Ishikawa (cell line): Measurements from ENCODE around the gene CNTNAP4.

Experiments used
- CEBPB ChIP-seq: IDR thresholded peaks from 2 replicates; pipeline ENCODE4 v1.6.1; 2012
- CREB1 ChIP-seq: IDR thresholded peaks from 2 replicates; pipeline ENCODE4 v1.6.1; 2012; ENCODE audit warnings: low read depth
- EGR1 ChIP-seq: IDR thresholded peaks from 2 replicates; pipeline ENCODE4 v1.6.1; 2012
- EP300 ChIP-seq: IDR thresholded peaks from 2 replicates; pipeline ENCODE4 v1.6.1; 2012; ENCODE audit warnings: borderline replicate concordance
- FOXM1 ChIP-seq: IDR thresholded peaks from 2 replicates; pipeline ENCODE4 v1.6.1; 2012; ENCODE audit warnings: low read depth, borderline replicate concordance
- NFIC ChIP-seq: IDR thresholded peaks from 2 replicates; pipeline ENCODE4 v1.6.1; 2012
- RAD21 ChIP-seq: IDR thresholded peaks from 2 replicates; pipeline ENCODE4 v1.6.1; 2012; ENCODE audit warnings: low read depth
- TAF1 ChIP-seq: IDR thresholded peaks from 2 replicates; pipeline ENCODE4 v1.6.1; 2012; ENCODE audit warnings: low read depth, mild to moderate bottlenecking
- TCF12 ChIP-seq: IDR thresholded peaks from 2 replicates; pipeline ENCODE4 v1.6.1; 2012; ENCODE audit warnings: low read depth
- TEAD4 ChIP-seq: IDR thresholded peaks from 2 replicates; pipeline ENCODE4 v1.6.1; 2012
- YY1 ChIP-seq: IDR thresholded peaks from 2 replicates; pipeline ENCODE4 v1.6.1; 2012; ENCODE audit warnings: low read depth
- ZBTB7A ChIP-seq: IDR thresholded peaks from 2 replicates; pipeline ENCODE4 v1.6.1; 2012; ENCODE audit warnings: low read depth
- TF ChIP-seq, protein P1 (sequence below): IDR thresholded peaks from 2 replicates; pipeline ENCODE4 v1.6.1; 2012
- TF ChIP-seq, protein P2 (sequence below): IDR thresholded peaks from 2 replicates; pipeline ENCODE4 v1.6.1; 2012; ENCODE audit warnings: low read depth, mild to moderate bottlenecking
- TF ChIP-seq, protein P3 (sequence below): IDR thresholded peaks from 2 replicates; pipeline ENCODE4 v1.6.1; 2012

CNTNAP4 gene

DNA sequence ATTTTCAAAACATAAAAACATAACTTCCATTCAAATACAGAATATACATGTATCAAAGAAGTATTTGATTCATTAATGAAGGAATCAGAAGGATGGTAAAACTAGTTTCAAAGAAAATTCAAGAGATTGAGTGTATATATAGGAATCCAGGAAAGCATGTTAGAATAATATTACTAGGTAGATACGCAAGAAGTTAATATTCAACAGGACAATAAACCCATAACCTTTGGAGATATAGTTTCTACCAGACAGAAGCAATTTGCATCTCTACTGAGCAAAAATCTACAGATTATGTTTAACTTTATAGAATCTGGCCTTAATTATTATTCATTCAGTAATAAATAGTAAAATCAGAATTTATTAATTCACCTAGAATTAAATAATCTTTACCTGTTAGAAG, 166.8 kb downstream of the CNTNAP4 start:
- TF ChIP-seq TCF12, result no peak
- no peak for TF ChIP-seq CREB1
- no peak for TF ChIP-seq EGR1
- no peak for TF ChIP-seq RAD21
- TF ChIP-seq CEBPB, result no peak
- TF ChIP-seq FOXM1, result no peak
- no peak for TF ChIP-seq TAF1
- no peak for TF ChIP-seq EP300

DNA sequence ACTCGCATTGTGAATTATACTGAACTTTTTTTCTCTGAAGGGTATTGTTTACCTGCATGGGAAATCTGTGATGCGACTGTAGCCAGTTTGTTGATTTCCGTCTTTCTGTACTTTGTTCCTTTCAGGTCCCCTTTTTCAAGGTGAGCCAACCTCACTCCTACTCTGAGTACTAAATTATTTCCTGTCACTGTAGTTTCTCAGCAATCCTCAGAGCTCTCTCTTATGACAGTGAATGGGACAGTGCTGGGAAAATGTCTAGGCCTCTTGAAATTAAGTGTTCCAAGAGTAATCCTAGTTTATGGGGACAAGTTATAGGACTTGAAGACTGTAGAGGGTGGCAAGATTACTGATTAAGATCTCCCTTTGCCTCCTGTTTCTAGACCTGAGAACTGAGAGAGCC, 167.6 kb downstream of the CNTNAP4 start:
- no peak for TF ChIP-seq FOXM1
- TF ChIP-seq TEAD4, result no peak
- TF ChIP-seq, protein P1, sequence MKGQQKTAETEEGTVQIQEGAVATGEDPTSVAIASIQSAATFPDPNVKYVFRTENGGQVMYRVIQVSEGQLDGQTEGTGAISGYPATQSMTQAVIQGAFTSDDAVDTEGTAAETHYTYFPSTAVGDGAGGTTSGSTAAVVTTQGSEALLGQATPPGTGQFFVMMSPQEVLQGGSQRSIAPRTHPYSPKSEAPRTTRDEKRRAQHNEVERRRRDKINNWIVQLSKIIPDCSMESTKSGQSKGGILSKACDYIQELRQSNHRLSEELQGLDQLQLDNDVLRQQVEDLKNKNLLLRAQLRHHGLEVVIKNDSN, result no peak
- TF ChIP-seq, protein P2, sequence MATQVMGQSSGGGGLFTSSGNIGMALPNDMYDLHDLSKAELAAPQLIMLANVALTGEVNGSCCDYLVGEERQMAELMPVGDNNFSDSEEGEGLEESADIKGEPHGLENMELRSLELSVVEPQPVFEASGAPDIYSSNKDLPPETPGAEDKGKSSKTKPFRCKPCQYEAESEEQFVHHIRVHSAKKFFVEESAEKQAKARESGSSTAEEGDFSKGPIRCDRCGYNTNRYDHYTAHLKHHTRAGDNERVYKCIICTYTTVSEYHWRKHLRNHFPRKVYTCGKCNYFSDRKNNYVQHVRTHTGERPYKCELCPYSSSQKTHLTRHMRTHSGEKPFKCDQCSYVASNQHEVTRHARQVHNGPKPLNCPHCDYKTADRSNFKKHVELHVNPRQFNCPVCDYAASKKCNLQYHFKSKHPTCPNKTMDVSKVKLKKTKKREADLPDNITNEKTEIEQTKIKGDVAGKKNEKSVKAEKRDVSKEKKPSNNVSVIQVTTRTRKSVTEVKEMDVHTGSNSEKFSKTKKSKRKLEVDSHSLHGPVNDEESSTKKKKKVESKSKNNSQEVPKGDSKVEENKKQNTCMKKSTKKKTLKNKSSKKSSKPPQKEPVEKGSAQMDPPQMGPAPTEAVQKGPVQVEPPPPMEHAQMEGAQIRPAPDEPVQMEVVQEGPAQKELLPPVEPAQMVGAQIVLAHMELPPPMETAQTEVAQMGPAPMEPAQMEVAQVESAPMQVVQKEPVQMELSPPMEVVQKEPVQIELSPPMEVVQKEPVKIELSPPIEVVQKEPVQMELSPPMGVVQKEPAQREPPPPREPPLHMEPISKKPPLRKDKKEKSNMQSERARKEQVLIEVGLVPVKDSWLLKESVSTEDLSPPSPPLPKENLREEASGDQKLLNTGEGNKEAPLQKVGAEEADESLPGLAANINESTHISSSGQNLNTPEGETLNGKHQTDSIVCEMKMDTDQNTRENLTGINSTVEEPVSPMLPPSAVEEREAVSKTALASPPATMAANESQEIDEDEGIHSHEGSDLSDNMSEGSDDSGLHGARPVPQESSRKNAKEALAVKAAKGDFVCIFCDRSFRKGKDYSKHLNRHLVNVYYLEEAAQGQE, result no peak
- no peak for TF ChIP-seq RAD21
- no peak for TF ChIP-seq TCF12
- TF ChIP-seq, protein P3, sequence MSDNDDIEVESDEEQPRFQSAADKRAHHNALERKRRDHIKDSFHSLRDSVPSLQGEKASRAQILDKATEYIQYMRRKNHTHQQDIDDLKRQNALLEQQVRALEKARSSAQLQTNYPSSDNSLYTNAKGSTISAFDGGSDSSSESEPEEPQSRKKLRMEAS, result no peak
- no peak for TF ChIP-seq CEBPB
- no peak for TF ChIP-seq TAF1
- no peak for TF ChIP-seq YY1
- TF ChIP-seq EP300, result no peak
- no peak for TF ChIP-seq NFIC
- TF ChIP-seq ZBTB7A, result no peak
- no peak for TF ChIP-seq EGR1
- no peak for TF ChIP-seq CREB1

DNA sequence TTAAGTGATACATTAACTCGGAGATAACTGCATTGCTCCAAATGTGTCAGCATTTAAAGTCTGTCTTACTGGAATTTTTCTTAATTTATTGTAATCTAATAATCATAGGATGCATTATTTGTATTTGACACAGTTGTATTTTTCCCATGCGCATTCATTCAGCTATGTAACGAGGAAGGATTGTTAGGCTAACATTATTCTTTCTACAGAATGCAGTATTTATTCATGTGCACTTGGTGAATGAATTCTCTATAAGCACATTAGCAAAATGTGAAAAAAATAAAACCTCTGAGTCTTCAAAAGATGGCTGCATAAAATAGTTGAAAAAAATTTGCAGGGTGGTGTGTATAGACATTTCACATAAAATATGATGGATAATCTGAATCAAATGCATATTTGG, 168.6 kb downstream of the CNTNAP4 start:
- TF ChIP-seq NFIC, result no peak
- no peak for TF ChIP-seq EGR1
- no peak for TF ChIP-seq CEBPB
- no peak for TF ChIP-seq RAD21
- TF ChIP-seq TEAD4, result no peak
- TF ChIP-seq, protein P1, result no peak
- TF ChIP-seq FOXM1, result no peak
- TF ChIP-seq TAF1, result no peak
- TF ChIP-seq CREB1, result no peak
- TF ChIP-seq YY1, result no peak

DNA sequence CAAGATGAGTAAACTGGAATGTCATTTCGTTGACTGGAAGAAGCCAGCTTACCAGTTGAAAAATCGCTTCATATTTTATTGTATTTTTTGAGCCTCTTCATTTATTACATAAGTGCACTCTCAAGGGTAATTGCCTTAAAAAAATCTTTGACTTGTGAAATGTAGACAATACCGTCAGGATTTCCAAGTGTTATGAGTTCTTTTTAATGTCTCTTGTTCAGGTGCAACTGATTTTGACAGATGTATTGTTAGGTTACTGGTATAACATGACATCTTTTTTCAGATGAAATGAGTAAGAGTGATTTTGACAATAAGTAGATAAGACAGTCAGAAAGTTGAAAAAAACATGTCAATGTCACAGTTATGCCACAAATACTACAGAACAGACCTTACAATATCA, 169.1 kb downstream of the CNTNAP4 start:
- TF ChIP-seq NFIC, result no peak
- TF ChIP-seq, protein P2, result no peak
- TF ChIP-seq, protein P1, result no peak
- TF ChIP-seq EP300, result no peak
- no peak for TF ChIP-seq RAD21
- no peak for TF ChIP-seq CEBPB
- no peak for TF ChIP-seq YY1
- TF ChIP-seq ZBTB7A, result no peak
- TF ChIP-seq FOXM1, result no peak

DNA sequence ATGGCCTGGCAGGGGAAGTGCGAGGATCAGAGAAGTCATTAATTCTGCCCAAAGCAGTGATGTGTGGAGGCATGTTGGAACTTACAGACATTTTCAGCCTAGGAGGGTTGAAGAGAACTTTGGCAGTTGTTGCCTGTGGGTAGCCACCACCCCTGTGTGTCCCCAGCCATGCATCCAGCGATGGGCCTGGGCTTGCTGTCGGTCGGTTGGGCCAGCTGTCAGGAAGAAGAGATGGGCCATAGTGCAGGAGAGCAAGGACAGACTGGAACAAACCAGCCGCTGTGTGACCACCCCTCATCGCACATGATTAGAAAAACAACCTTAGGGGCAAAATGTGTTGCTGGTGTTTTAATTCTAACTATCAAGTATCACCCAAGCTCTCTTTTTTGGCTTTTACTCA, 173.7 kb downstream of the CNTNAP4 start:
- TF ChIP-seq, protein P1, result no peak
- TF ChIP-seq NFIC (no peak), TEAD4 (no peak), FOXM1 (no peak), EP300 (no peak), ZBTB7A (no peak), TCF12 (no peak), CREB1 (no peak), YY1 (no peak)
- TF ChIP-seq, protein P2, result no peak
